Right cardiac atrium (tissue), 5 donors: ENCODE results near the gene FARSB. TPM values are rescaled to one million over a fixed set of nuclear protein-coding genes. Genes with fewer than 3 reads are reported as not detected.
"Not testable (repeated sequence)": the region's sequence is repeated elsewhere in the genome, so short reads cannot be mapped to it uniquely, and the experiment has no call there.

ENCODE experiments used
- ATAC-seq, 2 donors: fragments of 200-7000 bp; cut with Tn5 transposase; one replicate each; pipeline versions ENCODE4 v1.8.0 to v1.9.1; 2020; ENCODE audit warnings: moderate library complexity in 2 of 2, mild to moderate bottlenecking in 1 of 2
- DNase-seq, 3 donors: peaks; one replicate each; pipeline ENCODE4 v3.0.0-alpha.2; 2020
- H3K27ac ChIP-seq: one replicate; pipeline ENCODE4 v1.5.1; 2013; ENCODE audit warnings: mild to moderate bottlenecking, low read length, control low read depth, moderate library complexity
- H3K27me3 ChIP-seq: one replicate; pipeline ENCODE4 v1.6.1; 2013; ENCODE audit not compliant: control insufficient read depth, insufficient read depth
- H3K4me1 ChIP-seq: one replicate; pipeline ENCODE4 v1.6.1; 2013; ENCODE audit warnings: low read length; ENCODE audit not compliant: control insufficient read depth, insufficient read depth
- H3K4me3 ChIP-seq: one replicate; pipeline ENCODE4 v1.5.1; 2013; ENCODE audit warnings: low read length, control low read depth
- H3K9me3 ChIP-seq: one replicate; pipeline ENCODE4 v1.6.1; 2013; ENCODE audit warnings: low read length; ENCODE audit not compliant: control insufficient read depth
- WGBS: extraction: QIAGEN DNeasy Blood & Tissue Kit; methylation state at CpG from one replicate; pipeline ENCODE4 v1.1.7; 2013; 5-methylcytosine and 5-hydroxymethylcytosine counted together
- intact Hi-C, 4 donors: fragments of 100-400 bp; cut with DNase I; formaldehyde crosslinking; loops; one replicate each; pipeline versions ENCODE4 v1.11.0 to v1.14.0; 2022 to 2023
- long read RNA-seq, 4 donors: library from polyadenylated mRNA; unstranded; transcript quantifications; one replicate each; pipeline ENCODE4 v2.0.0, GENCODE V29; 2020 to 2021
- polyA plus RNA-seq: library from polyadenylated mRNA; stranded (reverse); fragments of 200-250 nt; gene quantifications from one replicate; pipeline ENCODE4 v1.2.3, GENCODE V29; 2013
- total RNA-seq, 4 donors: library from RNA; stranded (reverse); fragmentation: NEBNext Ultra II Directional; extraction: Animal tissue kit (Norgen Biotek cat#: 25700); gene quantifications; one replicate each; pipeline ENCODE4 v1.2.1, GENCODE V29; 2021
- donor health status: healthy with polysubstance abuse.
- donor health status: DM: no; HTN: yes; CAD: no.
- donor health status: DM: no; HTN: no; CAD: no.
- donor health status: DM: no; HTN: yes; CAD: no; lungs with severe emphysema.
- donor health status: DM: yes; HTN: yes; CAD: no.

The FARSB gene
- total RNA-seq = 10 to 100 TPM; 14.8 to 20.3 (median 16.5) TPM
- 11.7 TPM for polyA plus RNA-seq
- long read RNA-seq, donor 1, transcript FARSB-201 (17 exons, 3,369 nt) = major isoform, 38 of 67 reads
- long read RNA-seq, donor 1, partial matches to known transcripts = 5 of 67 reads
- long read RNA-seq, donor 1, other reads (novel, unspliced or antisense) = 24 of 67 reads
- long read RNA-seq, donor 2, transcript FARSB-201 (17 exons, 3,369 nt) = major isoform, 23 of 27 reads
- long read RNA-seq, donor 2, partial matches to known transcripts = 0 of 27 reads
- long read RNA-seq, donor 2, other reads (novel, unspliced or antisense) = 4 of 27 reads
- long read RNA-seq, donor 3, transcript FARSB-201 (17 exons, 3,369 nt) = major isoform, 185 of 228 reads
- long read RNA-seq, donor 3, partial matches to known transcripts = 11 of 228 reads
- long read RNA-seq, donor 3, other reads (novel, unspliced or antisense) = 32 of 228 reads
- long read RNA-seq, donor 4, transcript FARSB-201 (17 exons, 3,369 nt) = major isoform, 30 of 38 reads
- long read RNA-seq, donor 4, partial matches to known transcripts = 2 of 38 reads
- long read RNA-seq, donor 4, other reads (novel, unspliced or antisense) = 6 of 38 reads

DNA sequence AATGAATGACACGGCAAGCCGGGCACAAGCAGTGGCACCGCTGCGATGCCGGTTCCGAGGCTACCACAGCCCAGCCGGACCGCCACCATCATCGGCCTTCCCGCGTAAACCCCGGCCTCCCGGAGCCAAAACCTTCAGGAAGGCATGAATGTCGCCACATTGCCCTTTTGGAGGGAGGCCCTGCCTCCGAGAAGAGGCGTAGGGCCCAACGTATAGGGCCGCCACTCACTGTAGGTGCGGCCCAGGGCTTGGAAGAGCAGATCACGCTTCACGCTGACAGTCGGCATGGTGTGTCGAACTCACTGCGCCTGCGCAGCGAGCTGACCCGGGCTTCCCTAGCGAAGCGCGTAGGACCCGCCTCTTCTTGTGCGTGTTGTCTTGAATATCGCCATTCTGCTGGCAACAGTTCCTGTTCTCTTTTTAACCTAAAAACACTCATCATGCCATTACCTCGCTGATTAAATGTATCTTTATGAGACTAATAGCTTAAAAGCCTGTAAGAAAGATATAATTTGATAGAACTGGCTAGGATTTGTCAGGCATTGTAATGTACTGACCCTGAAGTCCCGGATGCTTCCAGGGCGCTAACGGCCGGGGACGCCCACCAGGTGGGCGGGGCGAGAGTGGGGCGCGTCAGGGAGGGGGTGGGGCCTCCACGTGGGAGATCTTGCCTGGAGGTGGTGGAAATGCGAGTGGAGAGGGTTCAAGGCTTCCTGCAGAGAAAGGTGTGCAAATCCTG, at the start of gene FARSB:
TSS of gene FARSB (minus strand) at position 306 of the 739 bp plus-strand sequence. CDS start at position 287, 19 bp downstream.
- DNase-seq = peak; percentile 96 to 99 (median 98)

DNA sequence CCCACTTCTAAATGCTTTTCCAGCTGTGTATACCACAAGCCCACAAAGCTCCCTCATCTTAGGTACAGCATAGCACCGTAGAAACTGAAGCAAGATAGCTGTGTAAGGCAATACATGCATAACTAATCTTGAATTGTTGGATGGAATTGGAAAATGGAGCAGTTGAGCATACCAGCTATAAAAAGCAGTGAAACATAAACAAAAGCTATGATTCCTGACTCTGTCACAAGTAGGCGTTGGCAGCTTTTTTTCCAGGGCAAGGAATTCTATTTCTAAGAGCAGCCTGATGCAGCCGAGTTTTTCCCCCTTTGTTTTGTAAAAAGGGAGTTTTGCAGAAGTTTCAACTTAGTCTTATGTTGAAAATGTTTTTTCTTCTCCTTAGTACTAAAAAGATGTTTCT, 48.0 kb upstream of the FARSB start:
- no peak for DNase-seq
- no peak overlapping the region for H3K4me3 ChIP-seq
- H3K27me3 ChIP-seq = no peaks in the 10 kb centered on the region
- intact Hi-C loops = loop anchor here in 1 of 4 donors (10.0 kb wide), 1 partner anchor 161 kb away; the partner anchor contains the start of gene ACSL3
- H3K27ac ChIP-seq = no peak overlapping the region
- ATAC-seq = peak in 1 of 2 donors; percentile 53
- WGBS = 62% methylated on average over 3 of the region's 3 CpGs
- H3K9me3 ChIP-seq = no peaks in the 10 kb centered on the region
- peaks cover 2% of the 10 kb centered on the region for H3K4me1 ChIP-seq

More for the DNA sequence above, at the start of gene FARSB:
- intact Hi-C loops = no loop called here
- Histone ChIP-seq H3K9me3 (no peaks in the 10 kb centered on the region), H3K4me3 (peak within 1 kb of the TSS; percentile 76), H3K4me1 (no peaks in the 10 kb centered on the region), H3K27ac (peak within 1 kb of the TSS; percentile 57), H3K27me3 (no peaks in the 10 kb centered on the region)
- peak; percentile 99 for ATAC-seq
- under 1% methylated on average over 45 of the region's 45 CpGs for WGBS

DNA sequence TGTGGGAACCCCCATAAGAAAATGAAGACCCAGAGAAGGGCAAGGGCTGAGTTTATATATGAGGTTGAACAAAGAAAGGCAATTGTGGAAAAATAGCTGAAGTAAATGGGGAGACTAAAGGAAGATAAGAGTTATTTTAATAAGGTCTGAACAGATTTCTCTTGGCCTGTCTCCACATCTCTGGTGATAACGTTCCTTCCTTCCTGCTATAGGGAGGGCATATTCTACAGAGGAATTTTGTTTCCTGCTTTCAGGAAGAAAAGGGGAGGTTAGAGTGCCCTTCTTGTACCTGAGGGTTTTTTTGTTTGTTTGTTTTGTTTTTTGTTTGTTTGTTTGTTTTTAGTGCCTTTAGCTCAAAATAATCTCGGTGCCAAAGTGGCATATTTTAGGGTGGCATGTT, 47.2 kb upstream of the FARSB start:
- H3K27me3 ChIP-seq = no peaks in the 10 kb centered on the region
- peaks cover 2% of the 10 kb centered on the region for H3K4me1 ChIP-seq
- no peaks in the 10 kb centered on the region for H3K9me3 ChIP-seq
- H3K27ac ChIP-seq = no peak overlapping the region
- DNase-seq = no peak
- intact Hi-C loops = loop anchor here in 1 of 4 donors (10.0 kb wide), 1 partner anchor 162 kb away; the partner anchor contains the start of gene ACSL3
- H3K4me3 ChIP-seq = no peak overlapping the region
- ATAC-seq = peak in 1 of 2 donors; percentile 61
- 36% methylated on average over 2 of the region's 2 CpGs for WGBS

DNA sequence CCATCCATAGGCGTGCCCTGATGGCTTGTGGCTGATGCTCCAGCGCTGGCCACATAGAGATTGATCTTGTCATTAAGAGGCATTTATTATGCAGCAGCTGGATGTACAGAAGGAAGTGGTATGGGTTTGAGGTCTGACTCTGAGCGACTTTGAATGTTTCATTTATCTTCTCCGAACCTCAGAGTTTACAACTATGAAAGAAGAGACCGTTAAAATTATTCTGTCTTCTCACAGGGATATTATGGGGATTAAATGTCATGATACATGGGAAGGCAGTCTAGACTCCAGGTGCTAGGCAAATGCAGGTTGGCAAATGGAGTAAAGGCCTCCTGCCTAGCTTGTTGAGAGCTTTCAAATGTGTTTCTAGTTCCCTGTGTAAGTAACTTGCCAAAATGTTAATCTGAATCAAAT, 45.8 kb upstream of the FARSB start:
- WGBS = 70% methylated on average over 5 of the region's 5 CpGs
- intact Hi-C loops = loop anchor here in 1 of 4 donors (10.0 kb wide), 1 partner anchor 163 kb away; the partner anchor contains the start of gene ACSL3

DNA sequence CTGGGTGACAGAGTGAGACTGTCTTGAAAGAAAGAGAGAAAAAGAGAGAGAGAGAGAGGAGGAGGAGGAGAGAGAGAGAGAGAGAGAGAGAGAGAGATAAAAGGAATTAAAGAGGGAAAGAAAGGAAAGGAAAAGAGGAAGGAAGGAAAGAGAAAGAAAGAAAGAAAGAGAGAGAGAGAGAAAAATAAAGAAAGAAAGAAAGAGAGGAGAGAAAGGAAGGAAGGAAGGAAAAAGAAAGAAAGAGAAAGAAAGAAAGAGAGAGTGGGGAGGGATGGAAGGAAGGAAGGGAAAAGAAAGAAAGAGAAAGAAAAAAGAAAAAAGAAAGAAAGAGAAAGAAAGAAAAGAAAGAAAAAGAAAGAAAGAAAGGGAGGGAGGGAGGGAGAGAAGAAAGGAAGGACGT, 45.3 kb upstream of the FARSB start:
- Histone ChIP-seq H3K9me3 (no peaks in the 10 kb centered on the region), H3K4me1 (peaks cover 2% of the 10 kb centered on the region), H3K27ac (no peak overlapping the region), H3K27me3 (no peaks in the 10 kb centered on the region), H3K4me3 (no peak overlapping the region)
- ATAC-seq (no peak), DNase-seq (no peak)
- WGBS = 50% methylated on average over 1 of the region's 1 CpG
- intact Hi-C loops = loop anchor here in 1 of 4 donors (10.0 kb wide), 1 partner anchor 164 kb away; the partner anchor contains the start of gene ACSL3

More for the DNA sequence above, 45.8 kb upstream of the FARSB start:
- H3K27me3 ChIP-seq = no peaks in the 10 kb centered on the region
- H3K9me3 ChIP-seq = no peaks in the 10 kb centered on the region
- DNase-seq (no peak), ATAC-seq (no peak)
- no peak overlapping the region for H3K4me3 ChIP-seq
- H3K27ac ChIP-seq = no peak overlapping the region
- H3K4me1 ChIP-seq = peaks cover 2% of the 10 kb centered on the region

DNA sequence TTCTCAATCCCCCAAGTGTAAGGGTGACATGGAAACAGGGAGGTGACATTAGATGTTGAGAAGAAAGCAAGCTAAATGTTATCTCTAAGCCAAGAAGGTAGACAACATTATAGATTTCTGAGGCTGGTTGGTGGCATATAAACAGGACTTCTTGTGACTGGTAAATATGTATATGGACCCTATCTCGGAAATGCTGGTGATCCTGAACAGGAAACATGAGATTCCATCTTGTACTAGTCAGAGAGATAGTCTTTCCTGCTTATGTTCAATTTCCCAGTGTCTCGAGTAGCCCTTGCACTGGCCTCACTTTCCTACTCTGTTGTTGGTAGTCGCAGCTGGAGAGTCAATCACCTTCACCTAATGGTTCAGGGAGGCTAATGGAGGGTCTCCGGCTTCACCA, 42.4 kb upstream of the FARSB start:
- Histone ChIP-seq H3K4me3 (no peak overlapping the region), H3K9me3 (no peaks in the 10 kb centered on the region), H3K27me3 (no peaks in the 10 kb centered on the region), H3K4me1 (no peaks in the 10 kb centered on the region), H3K27ac (no peak overlapping the region)
- ATAC-seq (no peak), DNase-seq (no peak)
- 81% methylated on average over 4 of the region's 4 CpGs for WGBS
- intact Hi-C loops = no loop called here

DNA sequence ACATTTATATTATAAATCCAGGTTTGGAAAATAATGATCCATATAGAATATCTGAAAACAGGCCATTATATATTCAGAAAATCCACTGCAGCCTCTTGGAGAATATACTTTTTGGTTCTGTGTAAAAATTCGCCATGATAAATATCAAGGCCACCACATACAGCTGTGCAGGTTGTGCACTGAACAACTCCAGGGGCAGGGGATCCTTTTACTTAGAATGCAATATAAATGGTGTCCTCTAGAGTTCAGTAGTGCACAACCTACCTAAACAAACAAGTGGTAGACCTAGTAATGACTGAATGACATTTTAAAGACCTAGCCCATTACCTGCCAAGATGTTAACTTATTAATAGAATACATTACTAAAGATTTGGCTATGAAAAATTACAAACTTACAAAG, 37.9 kb upstream of the FARSB start:
- Histone ChIP-seq H3K4me3 (no peak overlapping the region), H3K4me1 (no peaks in the 10 kb centered on the region), H3K27ac (no peak overlapping the region), H3K9me3 (no peaks in the 10 kb centered on the region), H3K27me3 (no peaks in the 10 kb centered on the region)
- WGBS = 94% methylated on average over 1 of the region's 1 CpG
- DNase-seq = no peak
- ATAC-seq = no peak
- intact Hi-C loops = no loop called here

DNA sequence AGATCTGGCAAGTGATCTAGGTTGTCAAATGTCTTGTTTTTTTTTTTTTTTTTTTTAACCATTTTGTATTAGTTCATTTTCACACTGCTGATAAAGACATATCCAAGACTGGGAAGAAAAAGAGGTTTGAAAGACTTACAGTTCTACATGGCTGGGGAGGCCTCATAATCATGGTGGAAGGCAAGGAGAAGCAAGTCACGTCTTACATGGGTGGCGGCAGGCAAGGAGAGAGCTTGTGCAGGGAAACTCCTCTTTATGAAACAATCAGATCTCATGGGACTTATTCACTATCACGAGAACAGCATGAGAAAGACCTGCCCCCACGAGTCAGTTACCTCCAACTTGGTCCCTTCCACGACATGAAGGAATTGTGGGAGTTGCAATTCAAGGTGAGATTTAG, 37.5 kb upstream of the FARSB start:
- H3K9me3 ChIP-seq, ATAC-seq, DNase-seq, intact Hi-C loops, H3K27me3 ChIP-seq, H3K4me1 ChIP-seq, H3K27ac ChIP-seq, H3K4me3 ChIP-seq: not testable (repeated sequence)
- WGBS = 85% methylated on average over 5 of the region's 5 CpGs

DNA sequence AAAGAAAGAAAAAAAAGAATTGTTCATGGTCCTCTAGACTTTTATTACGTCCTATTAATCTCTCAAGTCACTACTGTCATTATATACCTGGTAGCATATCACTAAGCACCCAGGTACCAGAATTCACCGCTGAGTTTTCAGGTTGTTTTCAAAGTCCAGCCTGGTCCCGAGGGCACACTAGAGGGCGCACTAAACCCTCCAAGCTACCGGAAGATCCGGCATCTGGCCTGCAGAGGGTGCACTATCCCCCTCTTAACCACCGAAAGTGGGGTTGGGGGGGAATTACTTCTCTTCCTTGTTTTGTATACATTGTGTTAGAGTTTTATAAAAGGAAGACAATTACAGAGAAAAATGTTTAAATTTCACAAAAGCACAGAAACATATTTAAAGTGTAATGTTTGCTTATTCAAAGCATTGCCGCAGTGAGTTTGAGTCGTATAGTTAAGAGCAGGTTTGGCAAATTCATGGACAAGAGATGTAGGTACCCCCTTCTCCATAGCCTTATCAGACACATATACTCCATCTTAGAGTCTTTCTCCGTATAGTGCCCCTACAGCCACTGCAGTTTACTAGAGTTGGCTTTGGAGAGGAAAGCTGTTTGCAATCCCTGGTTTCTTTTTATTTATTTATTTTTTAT, 34.8 kb upstream of the FARSB start:
- H3K27ac ChIP-seq = no peak overlapping the region
- no peaks in the 10 kb centered on the region for H3K4me1 ChIP-seq
- intact Hi-C loops = no loop called here
- 33% methylated on average over 10 of the region's 10 CpGs for WGBS
- ATAC-seq (peak; percentile 83 to 85), DNase-seq (peak; percentile 73 to 90 (median 85))
- no peaks in the 10 kb centered on the region for H3K27me3 ChIP-seq
- no peak overlapping the region for H3K4me3 ChIP-seq
- no peaks in the 10 kb centered on the region for H3K9me3 ChIP-seq

DNA sequence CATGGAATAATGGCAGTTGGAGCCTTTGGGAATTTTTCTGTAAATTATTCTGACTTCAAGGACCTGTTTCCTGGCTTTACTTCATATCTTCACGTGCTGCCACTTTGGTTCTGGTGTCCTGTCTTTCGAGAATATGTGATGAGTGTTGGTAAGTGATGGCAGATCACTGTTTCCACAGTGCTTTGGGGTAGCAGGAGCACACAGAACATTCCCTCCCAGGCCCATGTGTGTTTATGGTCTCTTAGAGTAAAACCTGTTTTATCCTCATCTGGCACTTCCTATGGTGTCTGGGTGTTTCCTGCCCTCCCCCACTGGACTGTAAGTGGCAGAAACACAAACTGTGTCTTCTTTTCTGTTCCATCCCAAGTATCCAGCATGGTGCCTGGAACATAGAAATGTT, 33.4 kb upstream of the FARSB start:
- no peak overlapping the region for H3K27ac ChIP-seq
- intact Hi-C loops = no loop called here
- no peaks in the 10 kb centered on the region for H3K9me3 ChIP-seq
- H3K27me3 ChIP-seq = no peaks in the 10 kb centered on the region
- H3K4me3 ChIP-seq = no peak overlapping the region
- DNase-seq (no peak), ATAC-seq (peak; percentile 48 to 78)
- no peaks in the 10 kb centered on the region for H3K4me1 ChIP-seq
- WGBS = 35% methylated on average over 2 of the region's 2 CpGs
